LNCAP (cell line): Measurements from ENCODE around the gene PEAK3.

Experiments used
- CTCF ChIP-seq: fragments of 450-650 bp; IDR thresholded peaks from 2 replicates; pipeline ENCODE4 v1.5.1; 2017; ENCODE audit warnings: mild to moderate bottlenecking

PEAK3 gene

GRCh38 chr19:2236064-2236313, 46.0 kb downstream of the PEAK3 start:
- TF ChIP-seq CTCF = no peak

GRCh38 chr19:2235381-2236063, 46.5 kb downstream of the PEAK3 start:
- no peak for TF ChIP-seq CTCF

- no peak for TF ChIP-seq CTCF
Measured at GRCh38 chr19:2234996-2235380, 47.0 kb downstream of the PEAK3 start.

GRCh38 chr19:2233601-2234280, 48.2 kb downstream of the PEAK3 start:
- no peak for TF ChIP-seq CTCF

- no peak for TF ChIP-seq CTCF
Measured at GRCh38 chr19:2232286-2233151, 49.5 kb downstream of the PEAK3 start.

GRCh38 chr19:2231621-2232221, 50.3 kb downstream of the PEAK3 start:
- no peak for TF ChIP-seq CTCF

GRCh38 chr19:2230807-2231533, 51.0 kb downstream of the PEAK3 start:
- TF ChIP-seq CTCF = no peak
